Mesenchymal stem cell (in vitro differentiated cells and primary cell): ENCODE measurements around the gene MYL9.

ENCODE experiments used
- DNase-seq: peaks from one replicate; pipeline ENCODE4 v3.0.0-alpha.2; 2013
- H2AFZ ChIP-seq: one replicate; pipeline ENCODE4 v1.6.1; 2013; ENCODE audit warnings: low read depth, mild to moderate bottlenecking, control low read depth, inconsistent platforms, low read length, moderate library complexity
- H2AK5ac ChIP-seq: 2 replicates; pipeline ENCODE4 v1.6.1; 2013; ENCODE audit warnings: low read length, moderate library complexity, mild to moderate bottlenecking, inconsistent platforms; ENCODE audit not compliant: severe bottlenecking
- H2BK120ac ChIP-seq: one replicate; pipeline ENCODE4 v1.6.1; 2013; ENCODE audit warnings: low read depth, mild to moderate bottlenecking, inconsistent platforms, low read length, moderate library complexity
- H2BK12ac ChIP-seq, 2 experiments: one replicate each; pipeline ENCODE4 v1.6.1; 2013; ENCODE audit warnings: inconsistent platforms in 2 of 2, low read length in 2 of 2, mild to moderate bottlenecking in 2 of 2, moderate library complexity in 2 of 2, control low read depth in 1 of 2
- H2BK15ac ChIP-seq: one replicate; pipeline ENCODE4 v1.6.1; 2013; ENCODE audit warnings: mild to moderate bottlenecking, low read depth, inconsistent platforms; ENCODE audit not compliant: poor library complexity, severe bottlenecking
- H2BK5ac ChIP-seq: 2 replicates; pipeline ENCODE4 v1.6.1; 2013; ENCODE audit warnings: low read depth, mild to moderate bottlenecking, low read length, control low read depth, inconsistent platforms; ENCODE audit not compliant: poor library complexity, severe bottlenecking
- H3K14ac ChIP-seq, 2 experiments: one replicate each; pipeline ENCODE4 v1.6.1; 2013; ENCODE audit warnings: inconsistent platforms in 2 of 2, low read length in 2 of 2, control low read depth in 1 of 2, mild to moderate bottlenecking in 1 of 2, moderate library complexity in 1 of 2
- H3K18ac ChIP-seq, 2 experiments: one replicate each; pipeline ENCODE4 v1.6.1; 2013; ENCODE audit warnings: inconsistent platforms in 2 of 2, low read length in 2 of 2, control low read depth in 1 of 2, low read depth in 1 of 2, mild to moderate bottlenecking in 1 of 2
- H3K23ac ChIP-seq, 2 experiments: one replicate each; pipeline ENCODE4 v1.6.1; 2013; ENCODE audit warnings: inconsistent platforms in 2 of 2, low read length in 2 of 2, mild to moderate bottlenecking in 2 of 2, moderate library complexity in 2 of 2, control low read depth in 1 of 2
- H3K27ac ChIP-seq: 2 replicates; pipeline ENCODE4 v1.5.1; 2013; ENCODE audit warnings: mild to moderate bottlenecking, moderate library complexity, low read length, control low read depth, inconsistent platforms; ENCODE audit not compliant: poor library complexity, severe bottlenecking
- H3K27me3 ChIP-seq, 2 experiments: 2 replicates each; pipeline versions ENCODE4 v1.6.1 to v1.7.0; 2013; ENCODE audit warnings: low read length in 2 of 2, mild to moderate bottlenecking in 2 of 2, moderate library complexity in 2 of 2, control low read depth in 1 of 2, inconsistent platforms in 1 of 2; ENCODE audit not compliant: control insufficient read depth in 1 of 2, insufficient read depth in 1 of 2
- H3K36me3 ChIP-seq, 2 experiments: 2 replicates each; pipeline versions ENCODE4 v1.6.1 to v1.7.0; 2013; ENCODE audit warnings: low read length in 2 of 2, control low read depth in 1 of 2, inconsistent platforms in 1 of 2, low read depth in 1 of 2, mild to moderate bottlenecking in 1 of 2; ENCODE audit not compliant: insufficient read depth in 2 of 2, control insufficient read depth in 1 of 2
- H3K4ac ChIP-seq, 2 experiments: one replicate each; pipeline ENCODE4 v1.6.1; 2013; ENCODE audit warnings: inconsistent platforms in 2 of 2, low read length in 2 of 2, mild to moderate bottlenecking in 2 of 2, moderate library complexity in 2 of 2, control low read depth in 1 of 2, low read depth in 1 of 2
- H3K4me1 ChIP-seq: 2 replicates; pipeline ENCODE4 v1.6.1; 2013; ENCODE audit warnings: low read depth, low read length, control low read depth; ENCODE audit not compliant: control insufficient read depth, insufficient read depth
- H3K4me2 ChIP-seq: 2 replicates; pipeline ENCODE4 v1.6.1; 2013; ENCODE audit warnings: low read length, mild to moderate bottlenecking, inconsistent platforms; ENCODE audit not compliant: poor library complexity, severe bottlenecking
- H3K4me3 ChIP-seq, 2 experiments: 2 replicates each; pipeline versions ENCODE4 v1.5.1 to v1.7.0; 2013; ENCODE audit warnings: low read length in 2 of 2, mild to moderate bottlenecking in 2 of 2, control low read depth in 1 of 2, low read depth in 1 of 2; ENCODE audit not compliant: insufficient read depth in 1 of 2
- H3K79me1 ChIP-seq: replicated peaks from 2 replicates; pipeline ENCODE4 v1.6.1; 2013; ENCODE audit warnings: mild to moderate bottlenecking, control low read depth, low read length, inconsistent platforms; ENCODE audit not compliant: poor library complexity, severe bottlenecking
- H3K9ac ChIP-seq: 2 replicates; pipeline ENCODE4 v1.7.0; 2013; ENCODE audit warnings: mild to moderate bottlenecking, low read length, moderate library complexity
- H3K9me3 ChIP-seq: 2 replicates; pipeline ENCODE4 v1.7.0; 2013; ENCODE audit warnings: mild to moderate bottlenecking, low read length; ENCODE audit not compliant: control insufficient read depth
- H4K8ac ChIP-seq: one replicate; pipeline ENCODE4 v1.6.1; 2013; ENCODE audit warnings: inconsistent platforms, mild to moderate bottlenecking, low read length, moderate library complexity
- H4K91ac ChIP-seq: one replicate; pipeline ENCODE4 v1.6.1; 2013; ENCODE audit warnings: mild to moderate bottlenecking, low read length, inconsistent platforms
- WGBS: methylation state at CpG from one replicate; pipeline ENCODE4 v1.1.7; 2013; ENCODE audit warnings: mixed read lengths; 5-methylcytosine and 5-hydroxymethylcytosine counted together

MYL9 gene

GRCh38 chr20:36565520-36565919 is 24.2 kb downstream of the MYL9 start:
- no peak for DNase-seq
- no peak overlapping the region for H2BK12ac ChIP-seq
- WGBS, result 97% methylated on average over 2 of the region's 3 CpGs

GRCh38 chr20:36569847-36570429 is 28.6 kb downstream of the MYL9 start:
- H3K18ac ChIP-seq, result peak overlapping the region in 1 of 2 experiments; percentile 73
- H3K27ac ChIP-seq, result no peak overlapping the region
- peaks cover 9% of the 10 kb centered on the region for H3K9me3 ChIP-seq
- no peak overlapping the region for H3K4ac ChIP-seq
- no peak overlapping the region for H2BK15ac ChIP-seq
- H3K79me1 ChIP-seq, result peaks cover 2% of the 10 kb centered on the region
- H3K23ac ChIP-seq, result no peak overlapping the region
- H2BK12ac ChIP-seq, result no peak overlapping the region
- 60% methylated on average over 7 of the region's 7 CpGs for whole genome bisulfite sequencing
- H4K91ac ChIP-seq, result no peak overlapping the region
- peaks cover 18% of the 10 kb centered on the region for H3K4me1 ChIP-seq
- H3K14ac ChIP-seq, result no peak overlapping the region
- H3K4me2 ChIP-seq, result no peak overlapping the region
- H2BK5ac ChIP-seq, result no peak overlapping the region
- H4K8ac ChIP-seq, result no peak overlapping the region
- H2AFZ ChIP-seq, result no peak overlapping the region
- H3K36me3 ChIP-seq, result no peaks in the 10 kb centered on the region
- no peaks in the 10 kb centered on the region for H3K27me3 ChIP-seq
- DNase-seq, result peak; percentile 51
- no peak overlapping the region for H2BK120ac ChIP-seq
- peak overlapping the region; percentile 71 for H2AK5ac ChIP-seq
- H3K9ac ChIP-seq, result no peak overlapping the region
- H3K4me3 ChIP-seq, result no peak overlapping the region

More at GRCh38 chr20:36565520-36565919, 24.2 kb downstream of the MYL9 start:
- Histone ChIP-seq H2AFZ (no peak overlapping the region), H3K4me3 (no peak overlapping the region), H3K18ac (no peak overlapping the region), H3K14ac (no peak overlapping the region), H2BK5ac (no peak overlapping the region), H3K23ac (no peak overlapping the region), H3K27ac (no peak overlapping the region), H4K91ac (no peak overlapping the region), H3K9me3 (peaks cover 21% of the 10 kb centered on the region), H3K9ac (no peak overlapping the region), H4K8ac (no peak overlapping the region), H3K79me1 (peaks cover 3% of the 10 kb centered on the region), H3K36me3 (no peaks in the 10 kb centered on the region), H2AK5ac (no peak overlapping the region), H2BK120ac (no peak overlapping the region), H3K4me1 (peaks cover 3% of the 10 kb centered on the region), H3K4me2 (no peak overlapping the region), H3K4ac (no peak overlapping the region), H2BK15ac (no peak overlapping the region), H3K27me3 (peaks cover 0 to 9% of the 10 kb centered on the region in 2 experiments)

GRCh38 chr20:36571564-36572504 is 30.5 kb downstream of the MYL9 start:
- Histone ChIP-seq H2BK5ac (no peak overlapping the region), H3K4ac (peak overlapping the region in 1 of 2 experiments; percentile 56), H3K4me2 (peak overlapping the region; percentile 76), H2BK12ac (peak overlapping the region; percentile 31 to 63), H3K27me3 (no peaks in the 10 kb centered on the region), H2BK15ac (peak overlapping the region; percentile 54), H4K8ac (peak overlapping the region; percentile 99), H3K27ac (peak overlapping the region; percentile 72), H2AFZ (peak overlapping the region; percentile 15), H3K4me3 (no peak overlapping the region), H3K9me3 (no peaks in the 10 kb centered on the region), H4K91ac (no peak overlapping the region), H2BK120ac (no peak overlapping the region), H2AK5ac (peak overlapping the region; percentile 81), H3K9ac (no peak overlapping the region), H3K36me3 (no peaks in the 10 kb centered on the region), H3K23ac (no peak overlapping the region), H3K4me1 (peaks cover 26% of the 10 kb centered on the region), H3K79me1 (no peaks in the 10 kb centered on the region), H3K18ac (peak overlapping the region; percentile 49 to 96), H3K14ac (no peak overlapping the region)
- 35% methylated on average over 17 of the region's 17 CpGs for WGBS
- DNase-seq, result peak; percentile 19

GRCh38 chr20:36572701-36573102 is 31.4 kb downstream of the MYL9 start:
- Histone ChIP-seq H3K27me3 (no peaks in the 10 kb centered on the region), H3K36me3 (no peaks in the 10 kb centered on the region), H4K8ac (peak overlapping the region; percentile 99), H3K23ac (peak overlapping the region in 1 of 2 experiments; percentile 83), H3K79me1 (no peaks in the 10 kb centered on the region), H2AK5ac (peak overlapping the region; percentile 49), H3K14ac (peak overlapping the region in 1 of 2 experiments; percentile 90), H2BK12ac (peak overlapping the region in 1 of 2 experiments; percentile 96), H2BK5ac (no peak overlapping the region), H4K91ac (peak overlapping the region; percentile 67), H2BK15ac (no peak overlapping the region), H3K27ac (peak overlapping the region; percentile 72), H3K4me1 (peaks cover 26% of the 10 kb centered on the region), H3K9ac (peak overlapping the region; percentile 62), H3K18ac (peak overlapping the region; percentile 44 to 96), H3K4me2 (peak overlapping the region; percentile 76), H3K4ac (peak overlapping the region; percentile 42), H3K9me3 (no peaks in the 10 kb centered on the region), H2AFZ (peak overlapping the region; percentile 81), H2BK120ac (peak overlapping the region; percentile 59), H3K4me3 (peak overlapping the region; percentile 46 to 68)
- peak; percentile 74 for DNase-seq
- WGBS, result 4% methylated on average over 20 of the region's 20 CpGs
